H1 (cell line): ENCODE data around the gene STX2.

Source experiments
- CTCF ChIP-seq, 3 experiments: IDR thresholded peaks; 1 replicate in 2 of 3; 2 replicates in 1 of 3; pipeline versions ENCODE4 v1.5.1 to v1.6.1; 2011; ENCODE audit warnings: low read length in 3 of 3, mild to moderate bottlenecking in 3 of 3, inconsistent platforms in 2 of 3, low read depth in 1 of 3, moderate library complexity in 1 of 3; ENCODE audit not compliant: insufficient read depth in 1 of 3; ENCODE audit errors: control extremely low read depth in 1 of 3
- JUND ChIP-seq: IDR thresholded peaks from 2 replicates; pipeline ENCODE4 v1.6.1; 2011; ENCODE audit warnings: mild to moderate bottlenecking, improper control_type of control experiment, low read length
- MAFK ChIP-seq: IDR thresholded peaks from 2 replicates; pipeline ENCODE4 v1.6.1; 2012; ENCODE audit warnings: low read depth, mild to moderate bottlenecking, improper control_type of control experiment, low read length
- POLR2A ChIP-seq, 2 experiments: IDR thresholded peaks; 1 replicate in 1 of 2; 2 replicates in 1 of 2; pipeline ENCODE4 v1.6.1; 2011; ENCODE audit warnings: low read depth in 2 of 2, low read length in 2 of 2, mild to moderate bottlenecking in 2 of 2; ENCODE audit errors: control extremely low read depth in 1 of 2
- POLR2AphosphoS5 ChIP-seq: IDR thresholded peaks from 2 replicates; pipeline ENCODE4 v1.6.1; 2011; ENCODE audit warnings: low read depth, low read length
- RAD21 ChIP-seq, 2 experiments: IDR thresholded peaks in 1 of 2; conservative IDR thresholded peaks in 1 of 2; 2 replicates each; pipeline ENCODE4 v1.6.1; 2011; ENCODE audit warnings: low read depth in 2 of 2, low read length in 2 of 2, improper control_type of control experiment in 1 of 2, inconsistent platforms in 1 of 2, mild to moderate bottlenecking in 1 of 2, moderate library complexity in 1 of 2
- TAF1 ChIP-seq: IDR thresholded peaks from 2 replicates; pipeline ENCODE4 v1.6.1; 2011; ENCODE audit warnings: mild to moderate bottlenecking, low read depth, low read length
- USF2 ChIP-seq: IDR thresholded peaks from 2 replicates; pipeline ENCODE4 v1.6.1; 2011; ENCODE audit warnings: low read length, improper control_type of control experiment
- TF ChIP-seq, protein P1 (sequence below): IDR thresholded peaks from 2 replicates; pipeline ENCODE4 v1.6.1; 2012; ENCODE audit warnings: inconsistent platforms

DNA sequence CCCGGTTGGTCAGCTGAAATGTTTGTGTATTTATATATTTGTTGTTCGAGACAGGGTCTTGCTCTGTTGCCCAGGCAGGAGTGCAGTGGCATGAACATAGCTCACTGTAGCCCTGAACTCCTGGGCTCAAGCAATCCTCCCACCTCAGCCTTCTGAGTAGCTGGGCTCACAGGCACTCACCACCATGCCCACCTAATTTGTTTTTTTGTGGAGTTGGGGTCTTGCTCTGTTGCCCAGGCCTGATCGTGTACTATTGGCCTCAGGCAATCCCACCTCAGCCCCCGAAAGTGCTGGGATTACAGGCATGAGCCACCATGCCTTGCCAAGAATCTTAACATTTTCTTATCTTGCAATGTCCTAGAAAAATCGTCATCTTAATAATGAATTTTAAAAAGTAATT lies 36.1 kb upstream of the STX2 start:
- TF ChIP-seq USF2 (no peak), CTCF (IDR thresholded peaks at IDR 0.05; ENCODE audit: control extremely low read depth in 1 of 3, insufficient read depth in 1 of 3, low read depth in 1 of 3, low read length in 3 of 3) (no peak), RAD21 (IDR thresholded peaks at IDR 0.05 in 1 of 2, conservative IDR thresholded peaks at IDR 0.05 in 1 of 2; ENCODE audit: low read depth in 2 of 2, low read length in 2 of 2) (no peak), POLR2AphosphoS5 (peak; percentile 66; the same call in 1 of the 2 replicates), MAFK (no peak), JUND (no peak), POLR2A (IDR thresholded peaks at IDR 0.05; ENCODE audit: control extremely low read depth in 1 of 2, low read depth in 2 of 2, low read length in 2 of 2) (no peak), TAF1 (no peak)
- TF ChIP-seq, protein P1, sequence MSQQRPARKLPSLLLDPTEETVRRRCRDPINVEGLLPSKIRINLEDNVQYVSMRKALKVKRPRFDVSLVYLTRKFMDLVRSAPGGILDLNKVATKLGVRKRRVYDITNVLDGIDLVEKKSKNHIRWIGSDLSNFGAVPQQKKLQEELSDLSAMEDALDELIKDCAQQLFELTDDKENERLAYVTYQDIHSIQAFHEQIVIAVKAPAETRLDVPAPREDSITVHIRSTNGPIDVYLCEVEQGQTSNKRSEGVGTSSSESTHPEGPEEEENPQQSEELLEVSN, result no peak
